Measurements from ENCODE around the gene MICALL2.

DNA sequence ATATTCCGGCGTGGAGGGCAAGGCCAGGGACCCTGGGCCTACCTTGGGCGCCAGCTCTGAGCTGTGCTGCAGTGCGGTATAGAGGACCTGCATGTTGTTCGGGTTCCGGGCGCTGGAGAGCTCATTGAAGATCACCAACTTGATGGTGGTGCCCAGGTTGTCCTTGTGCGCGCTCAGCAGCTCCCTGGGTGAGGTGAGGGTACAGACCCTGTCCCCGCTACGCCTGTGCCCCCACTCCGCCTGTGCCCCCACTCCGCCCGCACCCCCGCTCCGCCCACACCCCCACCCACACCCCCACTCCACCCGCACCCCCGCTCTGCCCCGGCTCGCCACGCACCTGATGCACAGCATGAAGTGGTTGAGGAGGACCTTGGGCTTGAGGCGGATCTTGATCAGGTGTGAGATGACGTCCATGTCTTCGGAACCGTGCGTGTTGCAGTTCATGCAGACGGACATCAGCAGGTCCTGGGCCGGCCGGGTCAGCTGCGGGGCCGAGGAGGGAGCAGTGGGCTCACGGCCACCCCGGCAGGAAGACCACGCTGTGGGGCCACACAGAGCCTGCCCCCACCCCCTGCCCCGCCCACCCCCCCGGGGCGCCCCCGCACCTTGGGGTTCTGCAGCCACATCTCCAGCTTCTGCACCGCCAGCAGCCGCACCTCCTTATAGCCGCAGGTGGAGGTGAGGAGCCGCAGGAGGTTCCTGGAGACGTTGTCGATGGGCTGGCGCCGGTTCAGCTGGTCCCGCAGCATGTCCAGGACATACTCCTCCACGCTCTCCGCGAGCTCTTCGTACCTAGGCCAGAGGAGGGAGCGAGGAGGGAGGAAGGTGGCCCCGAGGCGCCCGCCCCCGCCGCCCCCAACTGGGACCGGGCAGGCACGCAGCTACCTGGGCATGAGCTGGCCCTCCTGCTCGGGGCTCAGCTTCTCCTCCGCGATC lies 39.4 kb upstream of the MICALL2 start:
- TF ChIP-seq POLR2A (IDR thresholded peaks at IDR 0.05) = no peak
- TF ChIP-seq, protein P1, sequence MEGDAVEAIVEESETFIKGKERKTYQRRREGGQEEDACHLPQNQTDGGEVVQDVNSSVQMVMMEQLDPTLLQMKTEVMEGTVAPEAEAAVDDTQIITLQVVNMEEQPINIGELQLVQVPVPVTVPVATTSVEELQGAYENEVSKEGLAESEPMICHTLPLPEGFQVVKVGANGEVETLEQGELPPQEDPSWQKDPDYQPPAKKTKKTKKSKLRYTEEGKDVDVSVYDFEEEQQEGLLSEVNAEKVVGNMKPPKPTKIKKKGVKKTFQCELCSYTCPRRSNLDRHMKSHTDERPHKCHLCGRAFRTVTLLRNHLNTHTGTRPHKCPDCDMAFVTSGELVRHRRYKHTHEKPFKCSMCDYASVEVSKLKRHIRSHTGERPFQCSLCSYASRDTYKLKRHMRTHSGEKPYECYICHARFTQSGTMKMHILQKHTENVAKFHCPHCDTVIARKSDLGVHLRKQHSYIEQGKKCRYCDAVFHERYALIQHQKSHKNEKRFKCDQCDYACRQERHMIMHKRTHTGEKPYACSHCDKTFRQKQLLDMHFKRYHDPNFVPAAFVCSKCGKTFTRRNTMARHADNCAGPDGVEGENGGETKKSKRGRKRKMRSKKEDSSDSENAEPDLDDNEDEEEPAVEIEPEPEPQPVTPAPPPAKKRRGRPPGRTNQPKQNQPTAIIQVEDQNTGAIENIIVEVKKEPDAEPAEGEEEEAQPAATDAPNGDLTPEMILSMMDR (IDR thresholded peaks at IDR 0.05) = no peak

Measured in testis (tissue), 2 donors.